Adrenal gland (tissue), 5 donors: ENCODE measurements around the gene TMEM244.

ENCODE experiments used
- CTCF ChIP-seq, 6 experiments: fragments of 450-650 bp in 4 of 6; fragments of 200-600 bp in 2 of 6; sonication (generic) in 1 of 6; IDR thresholded peaks; 1 replicate in 5 of 6; 2 replicates in 1 of 6; pipeline versions ENCODE4 v1.5.1 to v1.8.0; 2016 to 2021; ENCODE audit warnings: antibody characterized with exemption in 6 of 6, mild to moderate bottlenecking in 2 of 6, moderate library complexity in 1 of 6
- POLR2A ChIP-seq, 2 donors: fragments of 450-650 bp; IDR thresholded peaks; one replicate each; pipeline ENCODE4 v1.6.1; 2017; ENCODE audit warnings: antibody characterized with exemption in 2 of 2, mild to moderate bottlenecking in 2 of 2, moderate library complexity in 1 of 2
- donor health status: DM: no; HTN: no; CAD: no.

GRCh38 chr6:129812145-129812777 lies 48.9 kb downstream of the TMEM244 start:
- TF ChIP-seq CTCF (IDR thresholded peaks at IDR 0.05) (no peak), POLR2A (IDR thresholded peaks at IDR 0.05) (no peak)
